ENCODE measurements around the gene PPP1R26. TPM values are rescaled to one million over a fixed set of nuclear protein-coding genes. Genes with fewer than 3 reads are reported as not detected.

Gene PPP1R26
- total and polyA plus RNA-seq, 2 of the 13 experiments (the other 11 are each of a cell fraction or from before 2014, with no cell fraction given), result 8.6 to 11.6 TPM

DNA sequence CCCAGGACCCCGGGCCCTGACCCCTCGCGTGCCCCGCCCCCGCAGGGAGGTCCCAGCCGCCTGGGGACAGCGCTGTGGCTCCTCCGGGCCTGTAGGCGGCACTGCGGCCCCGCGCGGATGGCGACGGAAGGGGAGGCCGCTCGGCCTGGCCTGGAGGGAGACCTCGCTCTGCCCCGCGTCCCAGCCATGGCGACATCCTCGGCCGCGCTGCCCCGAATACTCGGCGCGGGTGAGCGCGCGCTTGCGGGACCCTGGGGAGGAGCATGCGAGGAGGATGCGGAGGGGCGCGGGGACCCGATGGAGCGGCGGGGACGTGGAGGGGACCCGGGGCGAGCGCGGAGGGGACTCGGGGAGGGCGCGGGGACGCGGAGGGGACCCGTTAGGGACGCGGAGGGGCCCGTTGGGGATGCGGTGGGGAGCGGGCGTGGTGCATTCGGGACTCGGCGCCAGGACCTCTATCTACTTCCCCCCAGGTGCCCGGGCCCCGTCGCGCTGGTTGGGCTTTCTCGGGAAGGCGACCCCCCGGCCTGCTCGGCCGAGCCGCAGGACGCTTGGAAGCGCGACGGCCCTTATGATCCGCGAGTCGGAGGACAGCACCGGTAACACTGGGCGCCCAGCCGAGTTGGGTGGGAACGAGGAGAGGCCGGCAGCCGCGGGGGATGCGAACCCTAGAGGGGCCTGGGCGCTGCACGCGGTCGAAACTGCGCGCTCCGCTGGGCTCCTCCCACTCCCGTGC, 21.1 kb downstream of the PPP1R26 start, which contains the start of gene MRPS2 (continued):
- TF ChIP-seq, protein P1, sequence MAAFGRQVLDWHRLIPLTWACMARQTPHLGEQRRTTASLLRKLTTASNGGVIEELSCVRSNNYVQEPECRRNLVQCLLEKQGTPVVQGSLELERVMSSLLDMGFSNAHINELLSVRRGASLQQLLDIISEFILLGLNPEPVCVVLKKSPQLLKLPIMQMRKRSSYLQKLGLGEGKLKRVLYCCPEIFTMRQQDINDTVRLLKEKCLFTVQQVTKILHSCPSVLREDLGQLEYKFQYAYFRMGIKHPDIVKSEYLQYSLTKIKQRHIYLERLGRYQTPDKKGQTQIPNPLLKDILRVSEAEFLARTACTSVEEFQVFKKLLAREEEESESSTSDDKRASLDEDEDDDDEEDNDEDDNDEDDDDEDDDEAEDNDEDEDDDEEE (CRISPR knock-in tag; IDR thresholded peaks at IDR 0.05), result peak; percentile 64
- TF ChIP-seq PHF21A (CRISPR knock-in tag; IDR thresholded peaks at IDR 0.05) (peak; percentile 78), ZNF878 (CRISPR knock-in tag; IDR thresholded peaks at IDR 0.05) (peak; percentile 74; the same call in 1 of the 2 replicates), KDM4B (CRISPR knock-in tag; IDR thresholded peaks at IDR 0.05) (no peak; the same call in 1 of the 2 replicates), NFKBIZ (CRISPR knock-in tag; IDR thresholded peaks at IDR 0.05) (no peak), ZNF598 (CRISPR knock-in tag; IDR thresholded peaks at IDR 0.05; ENCODE audit: borderline replicate concordance) (no peak), JDP2 (CRISPR knock-in tag; IDR thresholded peaks at IDR 0.05; ENCODE audit: borderline replicate concordance) (no peak), NFYC (CRISPR knock-in tag; IDR thresholded peaks at IDR 0.05) (no peak), ZNF143 (CRISPR knock-in tag; IDR thresholded peaks at IDR 0.05) (peak; percentile 26; the same call in 1 of the 2 replicates), ARNT2 (CRISPR knock-in tag; IDR thresholded peaks at IDR 0.05; ENCODE audit: low read depth) (peak; percentile 60; the same call in 1 of the 2 replicates), KMT2A (CRISPR knock-in tag; IDR thresholded peaks at IDR 0.05) (peak; percentile 84), MAFF (IDR thresholded peaks at IDR 0.05; ENCODE audit: low read depth, low read length) (no peak), ZNF543 (CRISPR knock-in tag; IDR thresholded peaks at IDR 0.05) (no peak; the same call in 1 of the 2 replicates), ZNF879 (CRISPR knock-in tag; IDR thresholded peaks at IDR 0.05) (no peak; the same call in 1 of the 2 replicates), SYNCRIP (IDR thresholded peaks at IDR 0.05; ENCODE audit: insufficient read depth, low read depth, low read length) (no peak), FOXP1 (IDR thresholded peaks at IDR 0.05) (no peak), FOXP1 (CRISPR knock-in tag; IDR thresholded peaks at IDR 0.05) (no peak), ATF7 (IDR thresholded peaks at IDR 0.05) (no peak), ATF7 (CRISPR knock-in tag; IDR thresholded peaks at IDR 0.05) (no peak; the same call in 1 of the 2 replicates)
- TF ChIP-seq, protein P2, sequence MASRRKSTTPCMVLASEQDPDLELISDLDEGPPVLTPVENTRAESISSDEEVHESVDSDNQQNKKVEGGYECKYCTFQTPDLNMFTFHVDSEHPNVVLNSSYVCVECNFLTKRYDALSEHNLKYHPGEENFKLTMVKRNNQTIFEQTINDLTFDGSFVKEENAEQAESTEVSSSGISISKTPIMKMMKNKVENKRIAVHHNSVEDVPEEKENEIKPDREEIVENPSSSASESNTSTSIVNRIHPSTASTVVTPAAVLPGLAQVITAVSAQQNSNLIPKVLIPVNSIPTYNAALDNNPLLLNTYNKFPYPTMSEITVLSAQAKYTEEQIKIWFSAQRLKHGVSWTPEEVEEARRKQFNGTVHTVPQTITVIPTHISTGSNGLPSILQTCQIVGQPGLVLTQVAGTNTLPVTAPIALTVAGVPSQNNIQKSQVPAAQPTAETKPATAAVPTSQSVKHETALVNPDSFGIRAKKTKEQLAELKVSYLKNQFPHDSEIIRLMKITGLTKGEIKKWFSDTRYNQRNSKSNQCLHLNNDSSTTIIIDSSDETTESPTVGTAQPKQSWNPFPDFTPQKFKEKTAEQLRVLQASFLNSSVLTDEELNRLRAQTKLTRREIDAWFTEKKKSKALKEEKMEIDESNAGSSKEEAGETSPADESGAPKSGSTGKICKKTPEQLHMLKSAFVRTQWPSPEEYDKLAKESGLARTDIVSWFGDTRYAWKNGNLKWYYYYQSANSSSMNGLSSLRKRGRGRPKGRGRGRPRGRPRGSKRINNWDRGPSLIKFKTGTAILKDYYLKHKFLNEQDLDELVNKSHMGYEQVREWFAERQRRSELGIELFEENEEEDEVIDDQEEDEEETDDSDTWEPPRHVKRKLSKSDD (CRISPR knock-in tag; IDR thresholded peaks at IDR 0.05; ENCODE audit: low read depth), result peak; percentile 62; the same call in 1 of the 2 replicates
- TF ChIP-seq, protein P3, sequence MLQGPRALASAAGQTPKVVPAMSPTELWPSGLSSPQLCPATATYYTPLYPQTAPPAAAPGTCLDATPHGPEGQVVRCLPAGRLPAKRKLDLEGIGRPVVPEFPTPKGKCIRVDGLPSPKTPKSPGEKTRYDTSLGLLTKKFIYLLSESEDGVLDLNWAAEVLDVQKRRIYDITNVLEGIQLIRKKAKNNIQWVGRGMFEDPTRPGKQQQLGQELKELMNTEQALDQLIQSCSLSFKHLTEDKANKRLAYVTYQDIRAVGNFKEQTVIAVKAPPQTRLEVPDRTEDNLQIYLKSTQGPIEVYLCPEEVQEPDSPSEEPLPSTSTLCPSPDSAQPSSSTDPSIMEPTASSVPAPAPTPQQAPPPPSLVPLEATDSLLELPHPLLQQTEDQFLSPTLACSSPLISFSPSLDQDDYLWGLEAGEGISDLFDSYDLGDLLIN (CRISPR knock-in tag; IDR thresholded peaks at IDR 0.05; ENCODE audit: borderline replicate concordance), result no peak
- TF ChIP-seq, protein P4, sequence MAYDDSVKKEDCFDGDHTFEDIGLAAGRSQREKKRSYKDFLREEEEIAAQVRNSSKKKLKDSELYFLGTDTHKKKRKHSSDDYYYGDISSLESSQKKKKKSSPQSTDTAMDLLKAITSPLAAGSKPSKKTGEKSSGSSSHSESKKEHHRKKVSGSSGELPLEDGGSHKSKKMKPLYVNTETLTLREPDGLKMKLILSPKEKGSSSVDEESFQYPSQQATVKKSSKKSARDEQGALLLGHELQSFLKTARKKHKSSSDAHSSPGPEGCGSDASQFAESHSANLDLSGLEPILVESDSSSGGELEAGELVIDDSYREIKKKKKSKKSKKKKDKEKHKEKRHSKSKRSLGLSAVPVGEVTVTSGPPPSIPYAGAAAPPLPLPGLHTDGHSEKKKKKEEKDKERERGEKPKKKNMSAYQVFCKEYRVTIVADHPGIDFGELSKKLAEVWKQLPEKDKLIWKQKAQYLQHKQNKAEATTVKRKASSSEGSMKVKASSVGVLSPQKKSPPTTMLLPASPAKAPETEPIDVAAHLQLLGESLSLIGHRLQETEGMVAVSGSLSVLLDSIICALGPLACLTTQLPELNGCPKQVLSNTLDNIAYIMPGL (CRISPR knock-in tag; IDR thresholded peaks at IDR 0.05; ENCODE audit: borderline replicate concordance in 1 of 2, low read depth in 1 of 2), result peak; percentile 99 to 100

All from HepG2 (cell line).